Gastrocnemius medialis (tissue), 4 donors: ENCODE results near the gene ANKRD11. TPM values are rescaled to one million over a fixed set of nuclear protein-coding genes. Genes with fewer than 3 reads are reported as not detected.

Experiments
- ATAC-seq, 2 donors: fragments of 150-250 bp; one replicate each; pipeline ENCODE4 v1.9.1; 2016
- DNase-seq, 2 donors: peaks; one replicate each; pipeline ENCODE4 v3.0.0-alpha.2; 2019
- H3K27ac ChIP-seq, 4 donors: fragments of 200-600 bp; sonication (generic); 1 replicate in 1 of 4; 2 replicates in 3 of 4; pipeline ENCODE4 v1.5.1; 2016 to 2018; ENCODE audit warnings: mild to moderate bottlenecking in 2 of 4, moderate library complexity in 1 of 4
- H3K27me3 ChIP-seq, 3 donors: fragments of 200-600 bp; sonication (generic) in 2 of 3; 1 replicate in 1 of 3; 2 replicates in 2 of 3; pipeline versions ENCODE4 v1.5.1 to v1.6.0; 2016 to 2019; ENCODE audit warnings: mild to moderate bottlenecking in 1 of 3, moderate library complexity in 1 of 3
- H3K36me3 ChIP-seq, 2 donors: fragments of 200-600 bp; sonication (generic) in 1 of 2; one replicate each; pipeline ENCODE4 v1.5.1; 2017 to 2018
- H3K4me1 ChIP-seq, 2 donors: fragments of 200-600 bp; sonication (generic) in 1 of 2; one replicate each; pipeline ENCODE4 v1.5.1; 2016 to 2017; ENCODE audit warnings: mild to moderate bottlenecking in 2 of 2
- H3K4me3 ChIP-seq, 4 donors: fragments of 200-600 bp; sonication (generic) in 3 of 4; 1 replicate in 1 of 4; 2 replicates in 3 of 4; pipeline ENCODE4 v1.5.1; 2016 to 2019; ENCODE audit warnings: mild to moderate bottlenecking in 2 of 4
- H3K9me3 ChIP-seq, 3 donors: fragments of 200-600 bp; sonication (generic) in 2 of 3; 1 replicate in 1 of 3; 2 replicates in 2 of 3; pipeline ENCODE4 v1.5.1; 2016 to 2019
- CTCF ChIP-seq, 5 experiments: fragments of 450-650 bp in 3 of 5; fragments of 200-600 bp in 2 of 5; sonication (generic) in 2 of 5; IDR thresholded peaks in 4 of 5; conservative IDR thresholded peaks in 1 of 5; 1 replicate in 4 of 5; 2 replicates in 1 of 5; pipeline ENCODE4 v1.5.1; 2016 to 2019; ENCODE audit warnings: antibody characterized with exemption in 5 of 5, mild to moderate bottlenecking in 3 of 5, moderate library complexity in 3 of 5
- POLR2A ChIP-seq, 2 donors: fragments of 450-650 bp; IDR thresholded peaks; one replicate each; pipeline ENCODE4 v1.6.1; 2017; ENCODE audit warnings: antibody characterized with exemption in 2 of 2, mild to moderate bottlenecking in 2 of 2, moderate library complexity in 2 of 2
- in situ Hi-C, 4 donors: fragments of 200-750 bp; cut with MboI; loops; one replicate each; pipeline versions ENCODE4 v1.15.0 to v1.8.0; 2017; ENCODE audit warnings: low sequenced_read_pairs in 4 of 4
- intact Hi-C: fragments of 100-400 bp; cut with DNase I; formaldehyde crosslinking; loops from one replicate; pipeline ENCODE4 v1.15.1; 2023; ENCODE audit warnings: low total_unique reads
- total RNA-seq, 4 donors: library from RNA; depleted of rRNA; stranded (reverse); fragments of >200 nt; gene quantifications; one replicate each; pipeline versions ENCODE4 v1.1.0 to v1.2.3, GENCODE V29; 2016

ANKRD11 gene
- total RNA-seq, 4 donors from 2014 or later: 26.0 to 77.0 (median 55.0) TPM

GRCh38 chr16:89491238-89491869 is 993 bp upstream of the ANKRD11 start:
- Histone ChIP-seq H3K36me3 (no peaks in the 10 kb centered on the region), H3K4me1 (peaks cover 30 to 45% of the 10 kb centered on the region in 2 donors), H3K4me3 (peak overlapping the region; percentile 76 to 96 (median 86)), H3K27ac (peak overlapping the region; percentile 89 to 100 (median 98)), H3K9me3 (no peaks in the 10 kb centered on the region), H3K27me3 (no peaks in the 10 kb centered on the region)
- peak in 1 of 2 donors; percentile 41 for DNase-seq
- in situ Hi-C loops (no loop called here), intact Hi-C loops (loop anchor here (2.0 to 5.0 kb wide), 2 partner anchors 71 to 191 kb away; partner anchors contain the start of gene RPL13)
- peak; percentile 26 to 47 for ATAC-seq
- TF ChIP-seq CTCF (IDR thresholded peaks at IDR 0.05 in 4 of 5, conservative IDR thresholded peaks at IDR 0.05 in 1 of 5): peak in 4 of 5 experiments; percentile 27 to 35 (median 33)
- no peak for TF ChIP-seq POLR2A (IDR thresholded peaks at IDR 0.05)

- in situ Hi-C loops: no loop called here
Observed at GRCh38 chr16:89489898-89490438, 393 bp downstream of the ANKRD11 start.

GRCh38 chr16:89489040-89489897 is 1.1 kb downstream of the ANKRD11 start:
- ATAC-seq: peak; percentile 40 to 45
- Histone ChIP-seq H3K27ac (peak overlapping the region; percentile 95 to 96 (median 96)), H3K36me3 (no peaks in the 10 kb centered on the region), H3K4me3 (peak overlapping the region; percentile 69 to 74 (median 69)), H3K9me3 (no peaks in the 10 kb centered on the region), H3K27me3 (no peaks in the 10 kb centered on the region), H3K4me1 (peaks cover 51 to 66% of the 10 kb centered on the region in 2 donors)
- TF ChIP-seq CTCF (IDR thresholded peaks at IDR 0.05 in 4 of 5, conservative IDR thresholded peaks at IDR 0.05 in 1 of 5): peak in 3 of 5 experiments; percentile 27 to 44 (median 44)
- peak; percentile 47 to 52 for TF ChIP-seq POLR2A (IDR thresholded peaks at IDR 0.05)
- intact Hi-C loops (loop anchor here (5.0 kb wide), 1 partner anchor 167 kb away; no protein-coding TSS in a partner anchor), in situ Hi-C loops (no loop called here)
- DNase-seq: peak; percentile 79 to 89

More at GRCh38 chr16:89489898-89490438, 393 bp downstream of the ANKRD11 start:
- intact Hi-C loops: loop anchor here (1.0 to 5.0 kb wide), 5 partner anchors 18 to 189 kb away; partner anchors contain the start of genes RPL13 and SPG7
- Histone ChIP-seq H3K9me3 (no peaks in the 10 kb centered on the region), H3K4me1 (peaks cover 44 to 59% of the 10 kb centered on the region in 2 donors), H3K27me3 (no peaks in the 10 kb centered on the region), H3K27ac (peak overlapping the region; percentile 95 to 96 (median 96)), H3K36me3 (no peaks in the 10 kb centered on the region), H3K4me3 (peak overlapping the region; percentile 69 to 74 (median 69))
- ATAC-seq (peak in 1 of 2 donors; percentile 1), DNase-seq (no peak)
- TF ChIP-seq CTCF (IDR thresholded peaks at IDR 0.05 in 4 of 5, conservative IDR thresholded peaks at IDR 0.05 in 1 of 5) (no peak), POLR2A (IDR thresholded peaks at IDR 0.05) (no peak)

- Histone ChIP-seq H3K36me3 (no peaks in the 10 kb centered on the region), H3K27me3 (no peaks in the 10 kb centered on the region), H3K27ac (peak overlapping the region; percentile 76 to 96 (median 80)), H3K4me1 (peaks cover 71 to 82% of the 10 kb centered on the region in 2 donors), H3K9me3 (no peaks in the 10 kb centered on the region), H3K4me3 (no peak overlapping the region)
- in situ Hi-C loops: no loop called here
- intact Hi-C loops: loop anchor here (5.0 kb wide), 1 partner anchor 163 kb away; no protein-coding TSS in a partner anchor
- TF ChIP-seq CTCF (IDR thresholded peaks at IDR 0.05 in 4 of 5, conservative IDR thresholded peaks at IDR 0.05 in 1 of 5) (no peak), POLR2A (IDR thresholded peaks at IDR 0.05) (no peak)
- DNase-seq (no peak), ATAC-seq (no peak)
Observed at GRCh38 chr16:89485701-89486246, 4.6 kb downstream of the ANKRD11 start.
